HepG2 (cell line): Measurements from ENCODE around the gene COL9A2.

Experiments used
- EZH2 ChIP-seq: conservative IDR thresholded peaks from 2 replicates; pipeline ENCODE4 v1.6.1; 2012; ENCODE audit warnings: mild to moderate bottlenecking, low read depth, low read length, moderate library complexity
- RNF2 ChIP-seq: fragments of 450-650 bp; conservative IDR thresholded peaks from 2 replicates; pipeline ENCODE4 v1.6.1; 2016; ENCODE audit warnings: low read depth
- SIX4 ChIP-seq: sonication (generic); formaldehyde crosslinking; IDR thresholded peaks from 2 replicates; pipeline ENCODE4 v1.4.0; 2020; ENCODE audit warnings: missing genetic modification reagents
- ZNF253 ChIP-seq: sonication (generic); formaldehyde crosslinking; IDR thresholded peaks from 2 replicates; pipeline ENCODE4 v1.8.0; 2022; ENCODE audit warnings: mild to moderate bottlenecking, missing genetic modification reagents, borderline replicate concordance
- TF ChIP-seq, protein P1 (sequence below): IDR thresholded peaks from 2 replicates; pipeline ENCODE4 v1.6.1; 2016; ENCODE audit warnings: mild to moderate bottlenecking
- TF ChIP-seq, protein P2 (sequence below): sonication (generic); formaldehyde crosslinking; IDR thresholded peaks from 2 replicates; pipeline ENCODE4 v1.5.0; 2020; ENCODE audit warnings: missing genetic modification reagents

- TF ChIP-seq, protein P1, sequence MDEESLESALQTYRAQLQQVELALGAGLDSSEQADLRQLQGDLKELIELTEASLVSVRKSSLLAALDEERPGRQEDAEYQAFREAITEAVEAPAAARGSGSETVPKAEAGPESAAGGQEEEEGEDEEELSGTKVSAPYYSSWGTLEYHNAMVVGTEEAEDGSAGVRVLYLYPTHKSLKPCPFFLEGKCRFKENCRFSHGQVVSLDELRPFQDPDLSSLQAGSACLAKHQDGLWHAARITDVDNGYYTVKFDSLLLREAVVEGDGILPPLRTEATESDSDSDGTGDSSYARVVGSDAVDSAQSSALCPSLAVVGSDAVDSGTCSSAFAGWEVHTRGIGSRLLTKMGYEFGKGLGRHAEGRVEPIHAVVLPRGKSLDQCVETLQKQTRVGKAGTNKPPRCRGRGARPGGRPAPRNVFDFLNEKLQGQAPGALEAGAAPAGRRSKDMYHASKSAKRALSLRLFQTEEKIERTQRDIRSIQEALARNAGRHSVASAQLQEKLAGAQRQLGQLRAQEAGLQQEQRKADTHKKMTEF (CRISPR knock-in tag), result no peak
- TF ChIP-seq SIX4 (no peak), EZH2 (no peak), RNF2 (no peak), ZNF253 (CRISPR knock-in tag) (no peak)
- TF ChIP-seq, protein P2, sequence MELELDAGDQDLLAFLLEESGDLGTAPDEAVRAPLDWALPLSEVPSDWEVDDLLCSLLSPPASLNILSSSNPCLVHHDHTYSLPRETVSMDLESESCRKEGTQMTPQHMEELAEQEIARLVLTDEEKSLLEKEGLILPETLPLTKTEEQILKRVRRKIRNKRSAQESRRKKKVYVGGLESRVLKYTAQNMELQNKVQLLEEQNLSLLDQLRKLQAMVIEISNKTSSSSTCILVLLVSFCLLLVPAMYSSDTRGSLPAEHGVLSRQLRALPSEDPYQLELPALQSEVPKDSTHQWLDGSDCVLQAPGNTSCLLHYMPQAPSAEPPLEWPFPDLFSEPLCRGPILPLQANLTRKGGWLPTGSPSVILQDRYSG (CRISPR knock-in tag), result no peak
Measured at GRCh38 chr1:40317394-40318074, 448 bp upstream of the COL9A2 start.
